Measurements from ENCODE around the gene UBE2E2.

- TF ChIP-seq CTCF (IDR thresholded peaks at IDR 0.05) (no peak), EZH2 (IDR thresholded peaks at IDR 0.05; ENCODE audit: borderline replicate concordance, insufficient read depth, low read depth, low read length, poor library complexity, severe bottlenecking) (no peak)
These were observed 371.7 kb downstream of the UBE2E2 start for GRCh38 chr3:23574822-23575315.

All from B cell (primary cell).